ENCODE measurements around the gene OR2T6. TPM values are rescaled to one million over a fixed set of nuclear protein-coding genes. Genes with fewer than 3 reads are reported as not detected.

The OR2T6 gene
- total and polyA plus RNA-seq, 2 donors (not counting 3 experiments of a cell fraction or from before 2014, with no cell fraction given), result not detected

DNA sequence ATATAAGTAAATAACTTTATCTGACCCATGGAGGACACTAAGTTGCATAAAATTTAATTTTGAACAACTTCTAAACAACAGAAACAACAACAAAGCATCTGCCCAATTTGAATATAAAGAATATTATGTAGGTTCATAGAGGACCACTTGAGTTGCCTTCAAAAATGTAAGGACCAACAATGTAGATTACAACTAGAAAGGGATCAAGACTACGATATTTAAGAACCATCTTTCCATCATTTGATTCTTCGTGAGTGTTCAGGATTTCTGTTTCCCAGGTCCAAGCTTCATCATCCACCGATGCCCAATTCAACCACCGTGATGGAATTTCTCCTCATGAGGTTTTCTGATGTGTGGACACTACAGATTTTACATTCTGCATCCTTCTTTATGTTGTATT, 27.1 kb upstream of the OR2T6 start, which contains the start of gene OR14C36:
OR14C36 (plus strand) TSS at position 301 of the 400 bp plus-strand sequence; CDS start at position 301, 0 bp downstream.
- no peaks in the 10 kb centered on the region for H3K4me1 ChIP-seq (ENCODE audit: control insufficient read depth, extremely low read depth, insufficient read depth, low read length)
- intact Hi-C loops (cut with micrococcal nuclease), result no loop called here
- ChIA-PET CTCF (no interaction called here), POLR2A (no interaction called here)
- H3K79me2 ChIP-seq (ENCODE audit: control insufficient read depth, insufficient read depth, low read length), result no peaks in the 10 kb centered on the region
- BruUV-seq (replicated peaks), result no TSS peak
- H3K4me3 ChIP-seq (replicated peaks in 1 of 3; ENCODE audit: insufficient read depth in 1 of 3, low read depth in 1 of 3, low read length in 3 of 3), result no peak within 1 kb of the TSS
- dilution Hi-C loops (cut with MboI; ENCODE audit: extremely low pct_ligation_motif_present, low sequenced_read_pairs), result no loop called here
- H2AFZ ChIP-seq (ENCODE audit: low read depth, low read length), result no peak within 1 kb of the TSS
- no peaks in the 10 kb centered on the region for H3K27me3 ChIP-seq (ENCODE audit: control insufficient read depth in 2 of 2, insufficient read depth in 2 of 2, low read length in 2 of 2)
- no peak for TF ChIP-seq EZH2 (IDR thresholded peaks at IDR 0.05; ENCODE audit: borderline replicate concordance, low read depth, low read length, severe bottlenecking)
- TF ChIP-seq POLR2A (IDR thresholded peaks at IDR 0.05; ENCODE audit: low read depth, low read length), result no peak
- TF ChIP-seq, protein P1, sequence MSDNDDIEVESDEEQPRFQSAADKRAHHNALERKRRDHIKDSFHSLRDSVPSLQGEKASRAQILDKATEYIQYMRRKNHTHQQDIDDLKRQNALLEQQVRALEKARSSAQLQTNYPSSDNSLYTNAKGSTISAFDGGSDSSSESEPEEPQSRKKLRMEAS (IDR thresholded peaks at IDR 0.05; ENCODE audit: insufficient read depth, insufficient read length), result no peak
- no peak for TF ChIP-seq FOS (IDR thresholded peaks at IDR 0.05; ENCODE audit: borderline replicate concordance, insufficient read depth, low read length)
- TF ChIP-seq MYC (IDR thresholded peaks at IDR 0.05; ENCODE audit: low read depth, low read length), result no peak
- no peak for TF ChIP-seq GATA2 (IDR thresholded peaks at IDR 0.05; ENCODE audit: insufficient read depth, insufficient read length, low read depth, low read length)
- TF ChIP-seq, protein P2, sequence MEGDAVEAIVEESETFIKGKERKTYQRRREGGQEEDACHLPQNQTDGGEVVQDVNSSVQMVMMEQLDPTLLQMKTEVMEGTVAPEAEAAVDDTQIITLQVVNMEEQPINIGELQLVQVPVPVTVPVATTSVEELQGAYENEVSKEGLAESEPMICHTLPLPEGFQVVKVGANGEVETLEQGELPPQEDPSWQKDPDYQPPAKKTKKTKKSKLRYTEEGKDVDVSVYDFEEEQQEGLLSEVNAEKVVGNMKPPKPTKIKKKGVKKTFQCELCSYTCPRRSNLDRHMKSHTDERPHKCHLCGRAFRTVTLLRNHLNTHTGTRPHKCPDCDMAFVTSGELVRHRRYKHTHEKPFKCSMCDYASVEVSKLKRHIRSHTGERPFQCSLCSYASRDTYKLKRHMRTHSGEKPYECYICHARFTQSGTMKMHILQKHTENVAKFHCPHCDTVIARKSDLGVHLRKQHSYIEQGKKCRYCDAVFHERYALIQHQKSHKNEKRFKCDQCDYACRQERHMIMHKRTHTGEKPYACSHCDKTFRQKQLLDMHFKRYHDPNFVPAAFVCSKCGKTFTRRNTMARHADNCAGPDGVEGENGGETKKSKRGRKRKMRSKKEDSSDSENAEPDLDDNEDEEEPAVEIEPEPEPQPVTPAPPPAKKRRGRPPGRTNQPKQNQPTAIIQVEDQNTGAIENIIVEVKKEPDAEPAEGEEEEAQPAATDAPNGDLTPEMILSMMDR (IDR thresholded peaks at IDR 0.05; ENCODE audit: extremely low read depth in 1 of 2, insufficient read depth in 1 of 2, low read depth in 1 of 2, low read length in 2 of 2), result no peak
- TF ChIP-seq POLR2AphosphoS5 (IDR thresholded peaks at IDR 0.05; ENCODE audit: insufficient read depth, low read depth, low read length), result no peak
- no peak for TF ChIP-seq JUN (IDR thresholded peaks at IDR 0.05; ENCODE audit: borderline replicate concordance, insufficient read depth, insufficient read length, low read depth)
- no peaks in the 10 kb centered on the region for H3K9me1 ChIP-seq (replicated peaks; ENCODE audit: control insufficient read depth, extremely low read depth, insufficient read depth, low read length)
- no peak for FAIRE-seq
- DNase-seq (ENCODE audit: low read depth, low spot score), result no peak
- peaks cover 1% of the 10 kb centered on the region for H3K9me3 ChIP-seq (replicated peaks; ENCODE audit: control insufficient read depth, insufficient read depth, low read length)
- no peak within 1 kb of the TSS for H3K4me2 ChIP-seq (ENCODE audit: insufficient read depth, low read length)
- H4K20me1 ChIP-seq (replicated peaks; ENCODE audit: control insufficient read depth, extremely low read depth, insufficient read depth, low read length), result no peaks in the 10 kb centered on the region
- H3K36me3 ChIP-seq (ENCODE audit: control insufficient read depth in 2 of 2, extremely low read depth in 1 of 2, insufficient read depth in 2 of 2, low read length in 2 of 2), result no peaks in the 10 kb centered on the region
- no peak within 1 kb of the TSS for H3K9ac ChIP-seq (replicated peaks; ENCODE audit: extremely low read depth, insufficient read depth, low read length)
- no peak within 1 kb of the TSS for H3K27ac ChIP-seq (ENCODE audit: insufficient read depth, low read depth, low read length)

Measured in endothelial cell of umbilical vein (primary cell).